GM19324 (cell line): ENCODE measurements around the gene LIPC.

Experiments
- ATAC-seq: cut with Tn5 transposase; IDR thresholded peaks from one replicate; pipeline ENCODE4 v1.9.1; 2021; ENCODE audit warnings: mild to moderate bottlenecking, moderate library complexity; ENCODE audit not compliant: unreplicated experiment, low FRiP score

LIPC gene

DNA sequence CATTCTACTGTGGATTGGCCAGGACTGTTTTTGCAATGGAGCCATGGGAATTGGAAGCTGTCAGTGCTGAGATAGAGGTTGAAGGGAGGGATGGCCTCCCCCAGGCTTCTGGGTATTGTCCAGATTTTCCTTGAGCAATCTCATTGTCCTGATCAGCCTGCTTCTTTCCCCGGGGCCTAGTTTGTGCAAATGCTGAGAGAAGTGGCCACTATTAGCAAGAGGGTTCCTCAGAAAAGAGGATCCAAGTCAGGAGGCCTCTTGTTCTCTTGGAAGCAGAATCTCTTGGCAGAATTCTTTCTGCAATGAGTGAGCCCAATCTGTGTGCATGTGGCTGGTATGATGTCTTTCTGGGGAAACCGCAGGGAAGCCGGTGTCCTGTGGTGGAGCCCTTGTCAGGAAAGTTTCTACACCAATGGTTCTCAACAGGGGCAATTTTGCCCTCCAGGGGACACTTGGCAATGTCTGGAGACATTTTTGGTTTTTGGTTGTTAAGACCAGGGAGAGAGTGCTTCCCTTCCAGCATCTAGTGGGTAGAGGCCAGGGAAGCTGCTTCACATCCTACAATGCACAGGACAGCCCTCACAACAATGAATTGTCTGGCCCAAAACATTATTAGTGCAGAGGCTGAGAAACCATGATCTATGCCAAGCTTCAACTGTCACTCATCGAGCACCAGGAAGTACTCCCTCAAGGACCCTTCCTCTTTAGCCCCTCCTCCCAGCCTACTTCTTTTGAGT lies 2.0 kb downstream of the LIPC start:
- no peak for ATAC-seq

DNA sequence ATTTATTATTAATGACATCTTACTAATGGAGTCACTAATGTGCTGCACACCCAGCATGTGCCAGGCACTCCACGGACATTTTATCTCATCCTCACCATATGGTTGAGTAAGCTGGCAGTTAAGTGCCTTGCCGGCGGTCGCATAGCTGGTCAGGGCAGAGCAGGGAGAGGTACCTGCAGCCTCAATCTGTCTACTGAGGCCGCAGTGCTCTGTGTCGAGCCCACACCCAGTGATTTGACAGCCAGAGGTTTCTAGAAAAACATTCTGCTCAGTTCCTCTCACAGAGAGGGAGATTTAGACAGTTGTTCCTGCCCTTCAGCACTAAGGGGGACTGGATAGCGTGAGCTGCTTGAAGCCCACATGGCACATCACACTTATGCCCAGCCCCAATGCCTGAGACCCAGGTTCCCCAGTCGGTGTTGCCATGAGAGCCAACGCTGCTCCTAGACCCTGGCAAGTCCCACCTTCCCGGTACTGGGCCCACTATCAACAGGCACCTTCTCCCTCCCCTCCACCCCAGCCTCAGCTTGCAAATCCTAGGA lies 2.6 kb downstream of the LIPC start:
- ATAC-seq, result no peak

DNA sequence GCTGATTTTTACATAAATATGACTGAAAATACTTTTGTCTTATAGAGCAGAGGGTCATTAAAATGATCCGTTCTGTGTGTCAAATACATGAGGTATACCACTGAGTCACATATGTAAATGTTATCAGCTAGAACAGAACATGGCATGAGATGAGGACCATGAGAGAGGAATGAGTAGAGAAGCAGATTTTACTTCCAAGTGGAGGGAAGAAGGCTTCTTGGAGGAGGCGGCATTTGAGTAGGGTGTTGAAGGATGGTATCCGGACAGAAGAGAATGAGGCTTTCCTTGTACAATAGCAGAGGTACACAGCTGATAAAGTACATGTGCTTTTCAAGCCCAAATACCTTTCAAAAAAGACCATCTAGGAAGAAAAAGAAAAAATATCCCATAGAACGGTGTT lies 4.8 kb downstream of the LIPC start:
- no peak for ATAC-seq

DNA sequence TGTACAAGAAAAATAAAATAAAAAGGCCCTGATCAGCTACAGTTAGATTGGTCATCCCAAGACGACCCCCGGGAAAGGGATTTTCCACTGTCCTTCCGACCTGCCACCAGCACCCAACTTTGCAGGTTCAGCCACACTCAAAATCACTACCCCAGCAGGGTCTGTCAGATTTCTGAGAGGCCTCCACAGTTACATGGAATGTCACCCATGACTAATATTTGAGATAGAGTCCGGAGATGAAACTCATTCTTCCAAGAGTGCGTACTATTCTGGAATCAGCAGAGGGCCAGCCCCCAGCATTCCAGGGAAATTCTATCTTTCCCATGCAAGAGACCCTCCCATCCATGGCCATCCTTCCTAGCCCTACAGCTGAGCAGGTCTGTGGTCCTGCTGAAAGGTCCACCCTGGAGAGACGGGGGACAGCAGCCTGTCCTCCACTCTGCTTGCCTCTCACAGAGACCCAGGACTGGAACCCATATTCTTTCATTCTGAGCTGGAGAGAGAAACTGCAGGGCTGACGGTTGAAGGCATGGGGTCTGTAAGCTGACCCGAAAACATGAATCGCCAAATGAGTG lies 5.8 kb downstream of the LIPC start:
- no peak for ATAC-seq

DNA sequence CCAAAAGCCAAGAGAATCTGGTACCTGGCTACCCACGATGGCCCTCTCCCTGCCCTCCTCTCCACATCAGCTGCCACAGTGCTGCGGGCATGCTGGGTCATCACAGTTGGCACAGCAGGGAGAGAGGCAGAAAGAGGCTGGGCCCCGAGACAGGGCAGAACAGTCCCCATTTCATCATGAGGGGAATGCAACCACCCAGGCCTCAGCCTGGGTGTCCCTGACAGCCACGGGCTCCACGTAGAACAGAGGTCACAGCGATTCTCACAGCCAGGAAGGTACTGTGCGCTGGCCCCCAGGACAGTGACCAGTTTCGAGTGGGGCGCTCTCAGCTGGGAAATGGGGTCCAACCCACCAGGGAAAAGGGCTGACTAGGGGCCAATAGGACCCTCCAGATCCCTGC lies 6.3 kb downstream of the LIPC start:
- ATAC-seq, result no peak

DNA sequence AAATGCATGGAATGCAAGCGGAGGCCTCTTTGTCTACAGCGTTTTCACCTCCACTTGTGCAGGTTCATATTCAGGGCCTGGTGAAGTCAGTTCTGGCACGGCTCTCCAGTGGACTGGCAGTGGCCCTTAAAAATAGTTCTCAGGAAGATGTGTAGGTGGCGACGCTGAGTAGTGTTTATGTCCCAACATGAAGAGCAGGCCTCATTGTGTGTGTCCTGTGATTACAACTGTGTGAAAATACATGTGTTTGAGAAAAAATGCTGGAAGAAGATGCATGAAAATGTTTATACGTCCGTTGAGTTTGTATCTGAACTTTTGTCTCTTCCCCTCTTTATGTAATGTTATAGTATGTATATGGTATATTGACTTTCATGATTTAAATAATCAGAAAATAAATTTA lies 7.2 kb downstream of the LIPC start:
- ATAC-seq, result no peak

DNA sequence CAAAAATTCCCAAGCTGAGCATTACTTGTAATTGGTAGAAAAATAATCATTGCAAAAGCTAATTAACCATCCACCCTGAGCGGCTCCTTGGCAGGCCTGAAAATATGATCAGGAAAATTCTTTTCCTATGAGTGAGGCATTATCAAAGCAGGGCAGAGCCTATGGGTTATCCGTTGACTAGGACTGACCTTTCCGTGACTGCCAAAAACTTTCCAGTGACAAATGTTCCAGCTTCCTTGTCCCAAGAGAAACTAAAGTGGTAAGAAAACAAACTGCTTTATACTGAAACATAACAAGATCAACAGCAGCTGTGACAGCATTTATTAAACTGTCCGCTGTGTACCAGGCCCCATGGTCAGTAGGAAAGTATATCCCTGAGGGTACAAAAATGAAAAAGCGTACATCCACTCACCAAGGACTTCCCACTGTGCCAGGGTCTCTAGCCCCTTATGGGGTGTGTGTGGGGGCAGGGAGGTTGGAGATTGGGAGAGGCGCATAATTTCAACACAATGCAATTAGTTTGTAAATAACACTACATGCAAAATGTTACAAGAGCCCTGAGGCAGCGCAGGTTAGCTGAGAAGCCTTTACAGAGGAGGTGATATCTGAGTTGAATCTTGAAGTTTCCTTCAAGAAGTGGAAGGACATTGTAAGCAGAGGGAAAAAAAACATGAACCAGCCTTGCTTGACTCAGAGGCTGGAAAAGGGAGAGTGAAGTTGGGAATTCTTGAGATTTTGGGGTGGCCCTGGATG lies 8.5 kb downstream of the LIPC start:
- no peak for ATAC-seq

DNA sequence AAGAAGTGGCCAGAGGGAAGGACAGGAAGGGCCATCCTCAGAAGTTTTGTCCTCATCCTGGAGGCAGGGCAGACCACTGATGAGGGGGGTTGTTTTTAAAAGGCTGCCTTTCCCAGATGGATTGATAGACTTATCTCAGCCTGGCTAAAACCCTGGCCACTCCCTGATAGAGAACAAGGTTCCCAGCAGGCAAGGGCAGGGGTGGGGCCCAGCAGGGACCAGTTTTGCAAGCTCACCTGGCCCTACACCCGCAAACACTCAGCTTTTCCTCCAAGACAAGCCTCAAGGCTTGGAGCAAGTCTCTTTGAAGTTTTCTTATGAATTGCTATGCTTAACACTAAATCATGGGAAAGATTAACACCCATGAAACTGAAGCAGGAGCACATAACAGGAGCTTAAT lies 9.1 kb downstream of the LIPC start:
- no peak for ATAC-seq

DNA sequence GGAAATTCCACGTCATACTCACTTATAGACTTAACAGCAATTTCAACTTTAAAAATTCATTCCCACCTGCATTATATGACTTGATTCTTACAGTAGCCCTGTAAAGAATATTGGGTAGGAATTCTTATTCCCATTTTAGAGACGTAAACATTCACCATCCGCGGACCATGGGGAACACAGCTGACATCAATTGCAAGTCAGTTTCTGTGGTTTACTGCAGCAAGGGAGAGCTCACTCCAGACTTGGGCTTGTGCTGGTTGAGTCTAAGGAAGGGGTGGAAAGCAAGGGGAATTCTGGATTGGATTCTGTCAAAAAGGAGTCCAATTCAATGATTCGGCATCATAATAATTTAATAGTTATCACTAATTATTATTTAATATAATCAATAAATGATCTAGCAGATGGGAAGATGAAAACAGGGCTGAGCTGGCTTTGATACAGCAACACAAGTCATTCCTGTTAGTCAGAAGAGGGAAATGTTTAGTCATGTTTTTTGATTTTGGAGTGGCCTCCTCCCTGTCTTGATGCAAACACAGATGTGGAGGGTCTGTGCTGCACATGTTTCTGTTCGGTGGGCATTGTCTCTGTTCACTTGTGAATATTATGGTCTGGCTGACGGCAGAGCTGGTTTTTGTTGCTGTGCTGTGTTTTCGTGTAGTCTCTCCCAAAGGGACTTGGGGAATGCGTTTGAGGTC lies 9.7 kb downstream of the LIPC start:
- ATAC-seq, result no peak

DNA sequence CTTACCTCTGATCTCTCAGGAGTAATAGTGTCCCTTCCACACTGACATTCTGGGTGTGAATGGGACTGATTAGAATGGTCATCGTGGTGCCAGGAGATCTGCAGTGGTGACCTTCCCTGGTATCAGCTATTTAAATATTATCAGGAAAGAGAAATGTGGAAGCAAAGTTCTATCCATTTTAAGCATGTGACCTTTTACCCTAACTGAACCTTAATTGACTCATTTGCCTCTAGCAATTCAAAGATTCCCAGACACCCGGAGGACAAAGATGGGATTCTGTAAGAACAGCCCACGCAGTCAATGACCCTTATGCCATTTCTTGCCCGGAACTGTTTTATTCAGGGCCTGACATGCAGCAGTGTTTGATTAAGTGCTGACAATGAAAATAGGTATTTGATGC lies 10.3 kb downstream of the LIPC start:
- no peak for ATAC-seq

DNA sequence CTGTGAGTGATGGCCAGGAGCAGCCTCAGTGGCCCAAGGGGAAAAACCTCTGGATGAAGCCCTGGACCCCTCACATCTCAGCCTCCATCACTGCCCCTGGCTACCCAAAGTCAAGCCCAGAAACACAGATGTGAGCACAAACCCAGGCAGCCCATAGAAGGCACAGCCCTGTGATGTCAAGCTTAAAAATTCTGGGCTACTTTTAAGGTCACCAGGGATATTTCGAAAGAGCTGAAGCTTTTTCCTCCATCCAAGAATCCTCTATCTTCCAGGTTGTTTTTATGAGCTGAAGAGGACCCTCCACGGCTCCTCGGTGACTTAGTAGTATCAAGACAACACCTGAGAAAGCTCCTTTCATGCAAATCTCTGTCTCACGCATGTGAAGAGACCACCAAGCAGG lies 11.5 kb downstream of the LIPC start:
- no peak for ATAC-seq

DNA sequence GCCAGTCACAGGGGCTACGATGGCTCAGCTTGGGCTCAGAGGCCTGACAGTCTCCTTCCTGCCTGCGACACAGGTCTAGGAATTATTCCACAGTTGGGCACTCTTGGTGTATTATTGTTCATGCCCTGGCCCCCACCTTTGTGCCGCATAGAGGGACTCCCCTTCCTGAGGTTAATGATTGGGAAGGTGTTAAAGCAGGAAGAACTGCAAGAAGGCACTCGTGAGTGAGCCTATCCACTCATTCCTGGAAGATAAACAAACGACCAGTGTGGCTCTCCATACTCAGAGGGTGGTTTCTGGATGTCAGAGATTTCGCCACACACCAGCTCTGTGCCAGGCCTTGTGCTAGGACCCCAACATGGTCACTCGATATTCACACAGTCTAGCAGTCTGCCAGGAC lies 12.3 kb downstream of the LIPC start:
- ATAC-seq, result no peak

DNA sequence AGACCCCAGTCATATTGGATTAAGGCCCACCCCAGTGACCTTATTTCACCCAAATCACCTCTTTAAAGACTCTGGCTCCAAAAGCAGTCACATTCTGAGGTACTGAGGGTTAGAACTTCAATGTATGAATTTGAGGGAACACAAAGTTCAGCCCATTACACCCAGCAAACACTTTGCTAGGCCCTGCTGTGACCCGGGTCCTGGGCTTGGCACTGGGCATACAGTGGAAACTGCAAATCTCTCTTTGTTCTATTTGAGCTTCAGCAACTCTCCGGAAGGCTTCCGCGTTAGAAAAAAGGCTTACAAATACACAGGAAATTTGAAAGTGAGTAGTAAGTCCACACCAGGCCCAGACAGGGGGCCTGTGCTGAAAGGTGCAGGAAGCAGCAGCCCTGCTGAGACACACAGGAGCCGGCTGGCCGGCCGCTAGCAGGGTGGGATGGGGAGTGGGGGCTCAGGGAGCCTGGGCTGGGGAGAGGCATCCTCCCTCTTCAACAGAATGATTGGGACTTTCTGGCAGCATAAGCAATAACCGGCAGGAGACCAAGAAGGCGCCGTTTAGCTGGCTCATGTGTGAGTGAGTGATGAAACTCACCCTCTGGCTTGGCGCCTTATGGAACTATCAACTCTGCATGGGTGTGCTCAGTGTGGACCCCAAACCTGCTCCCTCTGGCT lies 13.0 kb downstream of the LIPC start:
- no peak for ATAC-seq

DNA sequence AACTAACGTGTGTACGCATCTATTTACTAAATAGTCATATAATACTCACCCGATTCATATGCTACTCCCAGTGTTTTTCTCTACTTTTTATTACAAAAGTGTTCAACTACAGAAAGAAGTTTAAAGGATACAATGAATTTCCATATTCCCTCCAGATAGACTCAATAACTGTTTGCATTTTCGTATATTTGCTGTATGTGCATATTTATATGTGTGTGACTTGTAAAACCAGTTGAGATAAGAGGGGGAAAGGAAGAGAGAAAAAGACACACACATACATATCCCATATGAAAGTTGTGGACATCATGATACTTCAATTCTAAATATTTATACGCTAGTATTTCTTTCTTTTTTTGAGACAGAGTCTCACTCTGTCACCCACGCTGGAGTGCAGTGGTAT lies 14.1 kb downstream of the LIPC start:
- ATAC-seq, result no peak

DNA sequence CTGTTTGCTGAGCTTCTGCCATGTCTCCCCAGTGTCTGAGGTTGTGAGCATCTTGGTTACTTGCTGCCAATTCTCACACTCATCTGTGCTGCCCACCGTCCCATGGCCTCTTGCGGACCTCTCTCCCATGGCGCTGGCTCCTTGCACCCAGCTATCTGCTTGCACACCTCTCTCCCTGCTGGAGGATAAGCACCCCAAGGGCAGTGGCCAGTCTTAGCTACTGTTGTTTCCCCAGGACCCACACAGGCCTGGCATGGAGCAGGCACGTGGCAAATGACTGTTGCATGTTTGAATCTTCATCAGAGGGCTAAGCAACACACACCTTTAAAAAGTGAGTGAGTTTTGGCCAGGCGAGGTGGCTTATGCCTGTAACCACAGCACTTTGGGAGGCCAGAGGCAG lies 14.7 kb downstream of the LIPC start:
- ATAC-seq, result no peak

DNA sequence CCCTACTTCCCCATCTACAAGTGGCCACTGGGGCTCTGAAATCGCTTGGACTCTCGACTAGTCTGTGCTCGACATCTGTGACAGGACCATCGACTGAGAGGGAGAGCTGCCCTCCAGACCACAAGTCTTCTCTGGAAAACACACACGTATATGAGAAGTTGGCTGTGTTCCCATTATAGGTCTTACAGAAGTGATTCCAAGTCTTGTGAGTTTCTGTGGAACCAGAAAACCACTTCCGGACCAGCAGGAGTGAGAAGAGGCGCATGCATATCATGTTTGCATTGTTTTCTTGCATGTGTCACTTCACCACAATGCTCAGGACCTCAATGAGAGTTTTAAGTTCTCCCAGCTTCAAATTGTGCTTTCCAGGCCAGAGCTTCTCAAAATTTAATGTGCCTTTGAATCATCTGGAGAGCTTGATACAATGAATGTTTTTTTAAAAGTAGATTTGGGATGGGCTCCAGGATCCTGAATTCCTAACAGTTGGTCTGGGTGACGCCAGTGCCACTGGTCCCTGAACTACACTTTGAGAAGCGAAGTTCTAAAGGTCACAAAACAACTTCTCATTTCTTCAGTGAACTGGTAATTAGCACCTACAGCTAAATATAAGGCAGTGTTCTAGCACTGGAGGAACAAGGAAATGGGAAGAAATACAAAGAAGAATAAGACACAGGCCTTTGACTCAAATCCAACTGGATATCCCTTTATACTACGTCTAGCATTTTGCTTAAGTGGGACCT lies 15.7 kb downstream of the LIPC start:
- ATAC-seq, result no peak

DNA sequence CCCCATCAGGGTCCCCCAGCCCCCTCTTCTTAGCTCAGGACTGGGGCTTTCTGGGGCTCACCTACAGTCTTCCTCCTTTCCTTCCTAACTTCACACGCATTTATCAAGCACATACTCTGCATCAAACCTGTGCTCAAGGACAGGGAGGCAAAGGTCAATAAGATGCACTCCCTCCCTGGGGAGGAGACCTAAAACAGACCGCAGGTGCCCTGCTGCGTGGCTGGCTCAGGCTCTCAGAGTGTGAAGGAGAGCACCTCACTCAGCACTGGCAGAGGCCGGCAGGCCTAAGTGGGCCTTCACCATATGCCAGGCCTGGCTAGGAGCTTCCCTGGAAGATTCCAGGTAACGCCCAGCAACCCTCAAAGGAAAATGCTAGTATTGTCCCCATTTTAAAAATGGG lies 16.5 kb downstream of the LIPC start:
- ATAC-seq, result no peak

DNA sequence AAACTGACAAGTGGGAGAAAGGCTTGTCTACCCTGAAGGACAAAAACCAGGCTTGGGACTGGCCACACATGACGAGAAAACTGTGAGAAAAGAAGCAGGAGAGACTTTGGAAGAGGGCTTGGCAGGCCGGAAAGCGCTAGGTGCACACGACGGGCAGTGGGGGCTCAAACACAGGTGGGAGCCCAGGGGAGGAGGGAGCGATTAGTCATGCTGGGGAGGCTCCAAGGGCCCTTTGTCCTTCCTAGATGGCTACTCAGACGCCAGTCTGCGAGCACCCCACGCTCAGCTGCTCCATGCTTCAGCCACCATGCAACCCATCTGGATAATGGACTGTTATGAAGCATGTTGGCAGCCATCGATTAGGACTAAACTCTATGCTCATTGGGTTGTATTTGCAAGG lies 17.1 kb downstream of the LIPC start:
- ATAC-seq, result no peak

DNA sequence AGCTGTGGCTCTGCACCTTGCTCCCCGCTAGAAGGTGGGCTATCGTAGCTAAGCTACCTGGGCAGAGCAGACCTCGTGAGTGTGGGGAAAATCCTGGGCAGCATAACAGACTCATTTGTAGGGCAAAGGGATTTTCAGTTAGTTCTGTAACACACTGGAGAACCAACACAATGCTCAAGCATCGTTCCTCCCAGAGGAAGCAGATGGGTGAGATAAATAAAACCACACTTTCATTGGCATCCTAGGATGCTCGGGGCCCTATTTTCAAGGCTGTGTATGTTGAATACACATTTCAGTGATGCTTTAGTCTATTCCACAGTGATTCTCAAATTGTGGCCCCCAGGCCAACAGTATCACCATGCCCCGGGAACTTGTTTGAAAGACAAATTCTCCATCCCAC lies 20.0 kb downstream of the LIPC start:
- no peak for ATAC-seq

DNA sequence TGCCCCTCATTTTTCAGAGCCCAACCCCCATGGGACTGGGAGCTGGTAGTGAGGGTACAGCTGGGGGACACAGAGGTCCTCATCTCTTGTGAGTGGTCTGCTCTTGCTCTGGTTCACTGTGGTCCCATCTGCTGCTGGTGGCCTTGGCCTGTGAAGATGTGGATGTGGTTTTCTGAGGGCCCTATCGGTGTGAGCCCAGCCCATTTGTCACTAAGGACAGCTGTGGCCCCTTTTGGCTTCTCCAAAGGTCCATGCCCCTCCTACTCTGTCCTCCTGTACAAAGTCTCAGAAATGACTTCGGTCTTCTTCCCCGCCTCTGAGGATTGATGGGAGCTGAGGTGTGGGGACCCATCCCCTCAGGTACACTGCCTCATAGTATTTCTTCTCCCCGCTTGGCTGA lies 21.0 kb downstream of the LIPC start:
- no peak for ATAC-seq
